Peyer's patch (tissue), 4 donors: ENCODE measurements around the gene CAPRIN1.

ENCODE experiments used
- POLR2A ChIP-seq, 2 donors: fragments of 450-650 bp; IDR thresholded peaks; one replicate each; pipeline ENCODE4 v1.5.1; 2017; ENCODE audit warnings: antibody characterized with exemption in 2 of 2, mild to moderate bottlenecking in 2 of 2, moderate library complexity in 2 of 2
- TF ChIP-seq, protein P1 (sequence below), 6 experiments: fragments of 450-650 bp in 4 of 6; fragments of 200-600 bp in 2 of 6; sonication (generic) in 1 of 6; IDR thresholded peaks; one replicate each; pipeline ENCODE4 v1.5.1; 2017 to 2019; ENCODE audit warnings: antibody characterized with exemption in 6 of 6, mild to moderate bottlenecking in 3 of 6, moderate library complexity in 1 of 6

DNA sequence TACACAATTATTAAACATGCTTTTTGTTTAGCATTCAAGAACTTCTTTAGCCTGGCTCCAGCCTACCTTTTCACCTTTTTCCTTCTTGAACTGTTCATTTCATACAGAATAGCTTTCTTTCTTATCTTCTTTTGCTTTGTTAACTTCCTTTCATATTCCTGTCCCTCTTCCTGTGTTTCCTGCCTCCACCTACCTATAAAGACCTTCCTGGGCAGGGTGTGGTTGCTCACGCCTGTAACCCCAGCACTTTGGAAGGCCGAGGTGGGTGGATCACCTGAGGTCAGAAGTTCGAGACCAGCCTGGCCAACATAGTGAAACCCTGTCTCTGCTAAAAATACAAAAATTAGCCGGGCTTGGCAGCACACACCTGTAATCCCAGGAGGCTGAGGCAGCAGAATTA is 22.9 kb downstream of the CAPRIN1 start:
- TF ChIP-seq, protein P1, sequence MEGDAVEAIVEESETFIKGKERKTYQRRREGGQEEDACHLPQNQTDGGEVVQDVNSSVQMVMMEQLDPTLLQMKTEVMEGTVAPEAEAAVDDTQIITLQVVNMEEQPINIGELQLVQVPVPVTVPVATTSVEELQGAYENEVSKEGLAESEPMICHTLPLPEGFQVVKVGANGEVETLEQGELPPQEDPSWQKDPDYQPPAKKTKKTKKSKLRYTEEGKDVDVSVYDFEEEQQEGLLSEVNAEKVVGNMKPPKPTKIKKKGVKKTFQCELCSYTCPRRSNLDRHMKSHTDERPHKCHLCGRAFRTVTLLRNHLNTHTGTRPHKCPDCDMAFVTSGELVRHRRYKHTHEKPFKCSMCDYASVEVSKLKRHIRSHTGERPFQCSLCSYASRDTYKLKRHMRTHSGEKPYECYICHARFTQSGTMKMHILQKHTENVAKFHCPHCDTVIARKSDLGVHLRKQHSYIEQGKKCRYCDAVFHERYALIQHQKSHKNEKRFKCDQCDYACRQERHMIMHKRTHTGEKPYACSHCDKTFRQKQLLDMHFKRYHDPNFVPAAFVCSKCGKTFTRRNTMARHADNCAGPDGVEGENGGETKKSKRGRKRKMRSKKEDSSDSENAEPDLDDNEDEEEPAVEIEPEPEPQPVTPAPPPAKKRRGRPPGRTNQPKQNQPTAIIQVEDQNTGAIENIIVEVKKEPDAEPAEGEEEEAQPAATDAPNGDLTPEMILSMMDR (IDR thresholded peaks at IDR 0.05), result no peak
- TF ChIP-seq POLR2A (IDR thresholded peaks at IDR 0.05), result no peak
